Skeletal muscle cell (primary cell): ENCODE measurements around the gene HHIPL1.

Source experiments
- DNase-seq: peaks from one replicate; pipeline ENCODE4 v3.0.0-alpha.2; 2010; ENCODE audit warnings: low read depth
- H3K4me3 ChIP-seq: 2 replicates; pipeline ENCODE4 v1.5.1; 2011; ENCODE audit warnings: low read depth, mild to moderate bottlenecking, control low read depth, low read length, moderate library complexity

HHIPL1 gene

GRCh38 chr14:99671235-99672224, 26.6 kb downstream of the HHIPL1 start:
- H3K4me3 ChIP-seq: no peak overlapping the region
- no peak for DNase-seq

- DNase-seq: no peak
- no peak overlapping the region for H3K4me3 ChIP-seq
Measured at GRCh38 chr14:99672506-99673304, 27.8 kb downstream of the HHIPL1 start.

- no peak overlapping the region for H3K4me3 ChIP-seq
- no peak for DNase-seq
Measured at GRCh38 chr14:99673305-99674063, 28.6 kb downstream of the HHIPL1 start.

- H3K4me3 ChIP-seq: no peak overlapping the region
- DNase-seq: no peak
Measured at GRCh38 chr14:99674064-99674650, 29.2 kb downstream of the HHIPL1 start.

- H3K4me3 ChIP-seq: no peak overlapping the region
- no peak for DNase-seq
Measured at GRCh38 chr14:99674776-99675381, 29.9 kb downstream of the HHIPL1 start.

GRCh38 chr14:99675382-99675835, 30.5 kb downstream of the HHIPL1 start:
- no peak for DNase-seq
- no peak overlapping the region for H3K4me3 ChIP-seq

- no peak for DNase-seq
- no peak overlapping the region for H3K4me3 ChIP-seq
Measured at GRCh38 chr14:99675951-99676350, 31.0 kb downstream of the HHIPL1 start.

GRCh38 chr14:99676657-99677056, 31.7 kb downstream of the HHIPL1 start:
- DNase-seq: no peak
- H3K4me3 ChIP-seq: no peak overlapping the region

- no peak overlapping the region for H3K4me3 ChIP-seq
- no peak for DNase-seq
Measured at GRCh38 chr14:99677231-99678140, 32.6 kb downstream of the HHIPL1 start.

- no peak for DNase-seq
- H3K4me3 ChIP-seq: no peak overlapping the region
Measured at GRCh38 chr14:99678198-99678597, 33.3 kb downstream of the HHIPL1 start.

- no peak for DNase-seq
- no peak overlapping the region for H3K4me3 ChIP-seq
Measured at GRCh38 chr14:99679111-99679510, 34.2 kb downstream of the HHIPL1 start.

- no peak for DNase-seq
- no peak overlapping the region for H3K4me3 ChIP-seq
Measured at GRCh38 chr14:99679543-99679942, 34.6 kb downstream of the HHIPL1 start.

GRCh38 chr14:99679996-99680395, 35.1 kb downstream of the HHIPL1 start:
- DNase-seq: no peak
- H3K4me3 ChIP-seq: no peak overlapping the region

GRCh38 chr14:99681101-99681831, 36.3 kb downstream of the HHIPL1 start:
- no peak for DNase-seq

GRCh38 chr14:99681832-99682148, 36.9 kb downstream of the HHIPL1 start:
- no peak overlapping the region for H3K4me3 ChIP-seq
- DNase-seq: no peak

More at GRCh38 chr14:99681101-99681831, 36.3 kb downstream of the HHIPL1 start:
- no peak overlapping the region for H3K4me3 ChIP-seq

GRCh38 chr14:99682809-99683618, 38.1 kb downstream of the HHIPL1 start:
- DNase-seq: no peak
- H3K4me3 ChIP-seq: peak overlapping the region; percentile 80
